Measurements from ENCODE around the gene ZNF766. TPM values are rescaled to one million over a fixed set of nuclear protein-coding genes. Genes with fewer than 3 reads are reported as not detected.
A peak's percentile ranks its signal among the peaks of the same experiment; 100 is the strongest.

Gene ZNF766
- total and polyA plus RNA-seq, 2 of the 8 experiments (the other 6 are each of a cell fraction or from before 2014, with no cell fraction given): 8.3 to 31.9 TPM

DNA sequence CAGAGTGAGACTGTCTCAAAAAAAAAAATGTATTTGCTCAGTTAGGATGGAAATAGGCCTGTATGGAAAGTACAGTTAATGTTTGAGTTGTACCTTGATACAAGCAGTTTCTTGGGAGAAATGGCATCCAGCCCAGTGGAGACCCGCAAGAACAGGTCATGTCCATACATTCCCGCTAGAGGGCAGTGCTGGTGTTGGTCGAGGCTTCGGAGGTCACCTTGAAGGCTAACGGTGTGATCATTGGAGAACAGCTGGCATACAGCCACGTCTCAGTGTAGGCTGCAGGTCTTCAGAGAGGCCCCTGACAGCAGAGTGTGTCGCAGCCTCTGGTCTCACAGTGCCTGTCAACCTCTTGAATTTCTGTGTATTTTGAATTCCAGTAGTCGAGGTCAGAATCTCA, 74.2 kb downstream of the ZNF766 start:
- H3K4me1 ChIP-seq (replicated peaks in 1 of 4; ENCODE audit: control insufficient read depth in 3 of 4, insufficient read depth in 4 of 4, low read length in 3 of 4): no peaks in the 10 kb centered on the region
- WGBS, 2 experiments (ENCODE audit: extremely low coverage in 1 of 2, insufficient coverage in 1 of 2, insufficient read length in 1 of 2, insufficient replicate concordance in 2 of 2, low coverage in 1 of 2, low lambda C conversion rate in 2 of 2, missing lambda C conversion rate in 1 of 2): 33% methylated on average over 8 of the region's 8 CpGs; no CpG with 5 or more reads in 1 of the 2 experiments
- FAIRE-seq: peak; percentile 90
- TF ChIP-seq CTCF (IDR thresholded peaks at IDR 0.05; ENCODE audit: control extremely low read depth in 1 of 3, insufficient read depth in 1 of 3, low read depth in 1 of 3, low read length in 3 of 3) (peak; percentile 81 to 96 (median 92)), RAD21 (IDR thresholded peaks at IDR 0.05 in 1 of 2, conservative IDR thresholded peaks at IDR 0.05 in 1 of 2; ENCODE audit: low read depth in 2 of 2, low read length in 2 of 2) (peak; percentile 87), POLR2A (IDR thresholded peaks at IDR 0.05; ENCODE audit: control extremely low read depth in 1 of 2, low read depth in 2 of 2, low read length in 2 of 2) (no peak), JUND (IDR thresholded peaks at IDR 0.05; ENCODE audit: low read length) (0 out of 2 replicates have a peak, but pooled peaks have one; percentile 20), YY1 (IDR thresholded peaks at IDR 0.05; ENCODE audit: low read depth, low read length) (peak; percentile 50; the same call in 1 of the 2 replicates)

More for the DNA sequence above, 74.2 kb downstream of the ZNF766 start:
- Histone ChIP-seq H3K23me2 (ENCODE audit: low read depth, low read length) (no peaks in the 10 kb centered on the region), H3K27me3 (replicated peaks in 1 of 4; ENCODE audit: control insufficient read depth in 3 of 4, extremely low read depth in 1 of 4, insufficient read depth in 3 of 4, low read length in 3 of 4) (no peaks in the 10 kb centered on the region), H3K9ac (replicated peaks in 1 of 4; ENCODE audit: extremely low read depth in 1 of 4, low read depth in 3 of 4, low read length in 3 of 4) (no peak overlapping the region), H2BK5ac (ENCODE audit: low read depth, low read length) (no peak overlapping the region), H2BK15ac (ENCODE audit: low read length) (no peak overlapping the region), H3K79me1 (ENCODE audit: low read depth, low read length) (no peaks in the 10 kb centered on the region), H4K5ac (ENCODE audit: insufficient read length, low read depth, low read length) (no peak overlapping the region), H3K4ac (replicated peaks; ENCODE audit: insufficient read length, low read depth, low read length) (no peak overlapping the region), H2BK20ac (ENCODE audit: low read length) (no peak overlapping the region), H3K4me3 (ENCODE audit: extremely low read depth in 1 of 4, insufficient read depth in 2 of 4, low read depth in 3 of 4, low read length in 4 of 4) (no peak overlapping the region), H2AFZ (ENCODE audit: low read length) (no peak overlapping the region), H3K18ac (ENCODE audit: extremely low read depth, low read length) (no peak overlapping the region), H3K36me3 (ENCODE audit: control insufficient read depth in 2 of 4, insufficient read depth in 4 of 4, low read length in 3 of 4) (peaks cover 0 to 6% (median 2%) of the 10 kb centered on the region in 4 experiments; a peak in 3 of 8 replicates), H4K8ac (ENCODE audit: extremely low read depth, insufficient read depth, low read length) (no peak overlapping the region), H3K56ac (replicated peaks; ENCODE audit: insufficient read length, low read depth, low read length) (no peak overlapping the region), H3K79me2 (ENCODE audit: control insufficient read depth in 1 of 2, insufficient read depth in 2 of 2, low read length in 2 of 2) (no peaks in the 10 kb centered on the region), H4K91ac (replicated peaks; ENCODE audit: insufficient read length, low read length) (no peak overlapping the region), H3K14ac (ENCODE audit: insufficient read length) (no peak overlapping the region), H4K20me1 (replicated peaks in 1 of 2; ENCODE audit: control insufficient read depth in 1 of 2, insufficient read depth in 2 of 2, low read length in 2 of 2) (no peaks in the 10 kb centered on the region), H3K9me3 (ENCODE audit: insufficient read depth in 2 of 2, low read depth in 1 of 2, low read length in 1 of 2) (no peaks in the 10 kb centered on the region), H3K4me2 (ENCODE audit: insufficient read depth in 1 of 2, low read depth in 2 of 2, low read length in 2 of 2) (no peak overlapping the region), H2BK12ac (ENCODE audit: low read depth, low read length) (no peak overlapping the region), H2AK5ac (ENCODE audit: low read depth, low read length) (no peak overlapping the region), H2BK120ac (replicated peaks; ENCODE audit: low read depth, low read length) (no peak overlapping the region), H3K23ac (ENCODE audit: insufficient read length) (no peak overlapping the region), H3K27ac (ENCODE audit: low read depth, low read length) (no peak overlapping the region)
- peak; percentile 54 to 84 for DNase-seq (ENCODE audit: low read depth in 1 of 2, low spot score in 2 of 2)
- POLR2A ChIA-PET (ENCODE audit: partially characterized antibody): interaction anchor here (0.8 to 2.1 kb wide), 6 partner anchors 8 to 290 kb away, joined by 3 to 6 read pairs (median 3); partner anchors contain the start of genes ZNF528, ZNF610 and ZNF880
- CTCF ChIA-PET (ENCODE audit: partially characterized antibody): interaction anchor here (0.6 to 3.0 kb wide), 25 partner anchors 11 to 338 kb away, joined by 3 to 21 read pairs (median 4); no protein-coding TSS in a partner anchor

Measured in H1 (cell line).